Measurements from ENCODE around the gene SYT6.

SYT6 gene

DNA sequence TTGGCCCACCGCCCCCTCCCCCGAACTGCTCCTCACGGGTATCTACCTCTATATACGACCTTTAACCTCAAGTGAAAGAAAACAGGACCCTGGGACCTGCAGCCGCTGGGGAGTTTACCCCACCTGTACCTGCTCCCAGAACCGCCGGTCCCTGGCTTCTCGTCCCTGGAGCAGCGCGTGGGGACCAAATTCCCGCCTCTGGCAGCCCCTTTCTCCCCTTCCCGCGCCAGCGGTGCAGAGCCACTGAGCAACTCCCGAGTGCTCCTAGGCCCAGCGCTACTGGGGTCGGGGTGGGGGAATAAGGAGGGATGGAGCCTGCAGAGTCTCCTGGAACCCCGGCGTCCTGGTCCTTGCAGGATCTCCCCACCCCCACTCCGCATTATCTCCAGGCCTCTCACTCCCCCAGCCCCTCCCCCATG, 1.6 kb downstream of the SYT6 start:
- no peaks in the 10 kb centered on the region for H4K20me1 ChIP-seq (ENCODE audit: insufficient read depth)
- H3K4me3 ChIP-seq (IDR thresholded peaks at IDR 0.05; ENCODE audit: insufficient read depth, low read depth, low read length) = no peak overlapping the region
- TF ChIP-seq, protein P1, sequence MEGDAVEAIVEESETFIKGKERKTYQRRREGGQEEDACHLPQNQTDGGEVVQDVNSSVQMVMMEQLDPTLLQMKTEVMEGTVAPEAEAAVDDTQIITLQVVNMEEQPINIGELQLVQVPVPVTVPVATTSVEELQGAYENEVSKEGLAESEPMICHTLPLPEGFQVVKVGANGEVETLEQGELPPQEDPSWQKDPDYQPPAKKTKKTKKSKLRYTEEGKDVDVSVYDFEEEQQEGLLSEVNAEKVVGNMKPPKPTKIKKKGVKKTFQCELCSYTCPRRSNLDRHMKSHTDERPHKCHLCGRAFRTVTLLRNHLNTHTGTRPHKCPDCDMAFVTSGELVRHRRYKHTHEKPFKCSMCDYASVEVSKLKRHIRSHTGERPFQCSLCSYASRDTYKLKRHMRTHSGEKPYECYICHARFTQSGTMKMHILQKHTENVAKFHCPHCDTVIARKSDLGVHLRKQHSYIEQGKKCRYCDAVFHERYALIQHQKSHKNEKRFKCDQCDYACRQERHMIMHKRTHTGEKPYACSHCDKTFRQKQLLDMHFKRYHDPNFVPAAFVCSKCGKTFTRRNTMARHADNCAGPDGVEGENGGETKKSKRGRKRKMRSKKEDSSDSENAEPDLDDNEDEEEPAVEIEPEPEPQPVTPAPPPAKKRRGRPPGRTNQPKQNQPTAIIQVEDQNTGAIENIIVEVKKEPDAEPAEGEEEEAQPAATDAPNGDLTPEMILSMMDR (conservative IDR thresholded peaks at IDR 0.05; ENCODE audit: low read depth, low read length) = no peak
- no peaks in the 10 kb centered on the region for H3K4me1 ChIP-seq (ENCODE audit: low read depth, poor library complexity, severe bottlenecking)
- H3K27ac ChIP-seq = no peak overlapping the region
- H3K9ac ChIP-seq = no peak overlapping the region
- H3K36me3 ChIP-seq (ENCODE audit: insufficient read depth) = no peaks in the 10 kb centered on the region
- H3K4me2 ChIP-seq = no peak overlapping the region
- H2AFZ ChIP-seq (ENCODE audit: low read depth) = no peak overlapping the region
- no peaks in the 10 kb centered on the region for H3K79me2 ChIP-seq (ENCODE audit: insufficient read depth, low read depth)
- no peaks in the 10 kb centered on the region for H3K27me3 ChIP-seq (ENCODE audit: insufficient read depth, low read depth)

GRCh38 chr1:114150016-114150415, 3.7 kb downstream of the SYT6 start:
- no peaks in the 10 kb centered on the region for H4K20me1 ChIP-seq (ENCODE audit: insufficient read depth)
- H3K9ac ChIP-seq = no peak overlapping the region
- no peaks in the 10 kb centered on the region for H3K36me3 ChIP-seq (ENCODE audit: insufficient read depth)
- no peak overlapping the region for H2AFZ ChIP-seq (ENCODE audit: low read depth)
- H3K27me3 ChIP-seq (ENCODE audit: insufficient read depth, low read depth) = no peaks in the 10 kb centered on the region
- H3K79me2 ChIP-seq (ENCODE audit: insufficient read depth, low read depth) = no peaks in the 10 kb centered on the region
- H3K4me1 ChIP-seq (ENCODE audit: low read depth, poor library complexity, severe bottlenecking) = no peaks in the 10 kb centered on the region
- H3K4me2 ChIP-seq = no peak overlapping the region
- TF ChIP-seq, protein P1 (conservative IDR thresholded peaks at IDR 0.05; ENCODE audit: low read depth, low read length) = no peak
- no peak overlapping the region for H3K4me3 ChIP-seq (IDR thresholded peaks at IDR 0.05; ENCODE audit: insufficient read depth, low read depth, low read length)
- H3K27ac ChIP-seq = no peak overlapping the region

DNA sequence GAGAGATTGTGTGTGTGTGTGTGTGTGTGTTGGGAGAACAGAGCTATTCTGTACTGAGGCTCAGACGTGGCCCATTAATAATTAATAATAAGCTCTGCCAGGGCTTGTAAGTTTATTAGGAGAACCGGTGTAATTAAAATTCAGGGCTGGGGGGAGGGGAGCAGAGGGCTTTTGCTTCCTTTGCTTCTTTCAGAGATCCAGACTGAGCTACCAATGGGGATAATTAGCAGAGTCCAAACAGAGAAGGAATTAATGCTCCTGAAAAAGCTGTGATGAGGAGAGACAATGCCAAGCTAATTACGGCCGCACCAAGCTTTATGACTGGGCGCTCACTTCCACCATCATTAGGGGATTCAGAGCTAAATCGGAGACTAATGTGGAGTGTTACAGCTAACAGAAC, 4.5 kb downstream of the SYT6 start:
- no peak overlapping the region for H2AFZ ChIP-seq (ENCODE audit: low read depth)
- no peaks in the 10 kb centered on the region for H4K20me1 ChIP-seq (ENCODE audit: insufficient read depth)
- TF ChIP-seq, protein P1 (conservative IDR thresholded peaks at IDR 0.05; ENCODE audit: low read depth, low read length) = no peak
- H3K27ac ChIP-seq = no peak overlapping the region
- H3K4me3 ChIP-seq (IDR thresholded peaks at IDR 0.05; ENCODE audit: insufficient read depth, low read depth, low read length) = no peak overlapping the region
- no peak overlapping the region for H3K9ac ChIP-seq
- no peaks in the 10 kb centered on the region for H3K36me3 ChIP-seq (ENCODE audit: insufficient read depth)
- no peaks in the 10 kb centered on the region for H3K79me2 ChIP-seq (ENCODE audit: insufficient read depth, low read depth)
- no peaks in the 10 kb centered on the region for H3K4me1 ChIP-seq (ENCODE audit: low read depth, poor library complexity, severe bottlenecking)
- H3K4me2 ChIP-seq = no peak overlapping the region
- no peaks in the 10 kb centered on the region for H3K27me3 ChIP-seq (ENCODE audit: insufficient read depth, low read depth)

DNA sequence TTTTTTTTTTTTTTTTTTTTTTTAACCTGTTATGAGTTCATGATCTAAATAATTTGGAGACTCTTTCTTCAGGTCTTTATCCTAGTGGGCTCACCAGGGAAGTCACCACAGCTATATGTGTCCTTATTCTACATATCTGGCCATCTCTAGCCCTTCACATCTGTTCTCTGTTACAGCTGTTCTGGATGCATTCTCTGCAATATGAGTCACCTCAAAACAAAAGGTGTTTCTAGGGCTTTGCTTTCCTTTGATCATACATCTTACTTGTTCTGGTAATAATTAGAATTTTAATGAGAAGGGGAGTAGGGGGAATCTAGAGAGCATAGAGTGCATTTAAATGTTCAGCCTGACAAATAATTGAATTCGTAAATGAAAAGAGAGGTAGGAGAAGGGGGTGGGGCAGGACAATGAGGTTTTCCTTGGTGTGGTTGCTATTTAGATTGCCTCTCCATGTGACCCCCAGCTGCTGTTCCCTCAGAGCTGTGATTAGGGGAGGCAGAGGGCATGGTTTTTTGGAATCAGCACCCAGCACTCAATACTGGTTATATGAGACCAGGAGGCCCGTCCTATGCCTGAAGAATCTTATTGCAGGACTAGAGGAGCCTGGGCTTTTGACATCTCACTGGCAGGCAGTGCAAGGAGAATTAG, 8.0 kb downstream of the SYT6 start:
- H2AFZ ChIP-seq (ENCODE audit: low read depth) = no peak overlapping the region
- no peaks in the 10 kb centered on the region for H3K36me3 ChIP-seq (ENCODE audit: insufficient read depth)
- no peaks in the 10 kb centered on the region for H3K4me1 ChIP-seq (ENCODE audit: low read depth, poor library complexity, severe bottlenecking)
- no peak overlapping the region for H3K27ac ChIP-seq
- H4K20me1 ChIP-seq (ENCODE audit: insufficient read depth) = no peaks in the 10 kb centered on the region
- no peak overlapping the region for H3K4me3 ChIP-seq (IDR thresholded peaks at IDR 0.05; ENCODE audit: insufficient read depth, low read depth, low read length)
- no peak overlapping the region for H3K9ac ChIP-seq
- no peak overlapping the region for H3K4me2 ChIP-seq
- no peaks in the 10 kb centered on the region for H3K79me2 ChIP-seq (ENCODE audit: insufficient read depth, low read depth)
- TF ChIP-seq, protein P1 (conservative IDR thresholded peaks at IDR 0.05; ENCODE audit: low read depth, low read length) = no peak
- no peaks in the 10 kb centered on the region for H3K27me3 ChIP-seq (ENCODE audit: insufficient read depth, low read depth)
